ENCODE results near the gene MTARC2.

GRCh38 chr1:220819467-220820026 is 71.4 kb downstream of the MTARC2 start:
- TF ChIP-seq CREB1 (IDR thresholded peaks at IDR 0.05): no peak
- no peak for TF ChIP-seq CREB1 (CRISPR knock-in tag; IDR thresholded peaks at IDR 0.05)
- no peak for TF ChIP-seq CTCF (CRISPR knock-in tag; IDR thresholded peaks at IDR 0.05)
- no peak for TF ChIP-seq MYC (CRISPR knock-in tag; IDR thresholded peaks at IDR 0.05; ENCODE audit: borderline replicate concordance)
- TF ChIP-seq GFI1 (CRISPR knock-in tag; IDR thresholded peaks at IDR 0.05; ENCODE audit: borderline replicate concordance): no peak
- no peak for TF ChIP-seq ZFP91 (CRISPR knock-in tag; IDR thresholded peaks at IDR 0.05; ENCODE audit: borderline replicate concordance)
- TF ChIP-seq SNAI1 (CRISPR knock-in tag; IDR thresholded peaks at IDR 0.05; ENCODE audit: borderline replicate concordance): no peak
- no peak for TF ChIP-seq RAD21 (CRISPR knock-in tag; IDR thresholded peaks at IDR 0.05)

Data from HepG2 (cell line).